LNCAP (cell line): ENCODE data around the gene IP6K2.

Experiments used
- CTCF ChIP-seq: fragments of 450-650 bp; IDR thresholded peaks from 2 replicates; pipeline ENCODE4 v1.5.1; 2017; ENCODE audit warnings: mild to moderate bottlenecking

Gene IP6K2

GRCh38 chr3:48660800-48661400 lies 56.1 kb downstream of the IP6K2 start:
- no peak for TF ChIP-seq CTCF

- TF ChIP-seq CTCF: no peak
These were observed 60.2 kb downstream of the IP6K2 start for GRCh38 chr3:48656841-48657281.

- 0 out of 2 replicates have a peak, but pooled peaks have one; percentile 16 for TF ChIP-seq CTCF
These were observed 60.8 kb downstream of the IP6K2 start for GRCh38 chr3:48656061-48656840.

GRCh38 chr3:48655606-48656005 lies 61.4 kb downstream of the IP6K2 start:
- TF ChIP-seq CTCF: no peak

GRCh38 chr3:48655063-48655462 lies 62.0 kb downstream of the IP6K2 start:
- TF ChIP-seq CTCF: no peak

GRCh38 chr3:48652923-48653715 lies 63.9 kb downstream of the IP6K2 start:
- no peak for TF ChIP-seq CTCF

- TF ChIP-seq CTCF: no peak
These were observed 65.2 kb downstream of the IP6K2 start for GRCh38 chr3:48651771-48652170.
